GM18508 (cell line): ENCODE results near the gene KRTAP10-1.
"Not testable (repeated sequence)": the region's sequence is repeated elsewhere in the genome, so short reads cannot be mapped to it uniquely, and the experiment has no call there.

ENCODE experiments used
- ATAC-seq: cut with Tn5 transposase; IDR thresholded peaks from one replicate; pipeline ENCODE4 v1.9.1; 2021; ENCODE audit warnings: moderate number of reproducible peaks; ENCODE audit not compliant: insufficient read depth, unreplicated experiment

Gene KRTAP10-1, protein sequence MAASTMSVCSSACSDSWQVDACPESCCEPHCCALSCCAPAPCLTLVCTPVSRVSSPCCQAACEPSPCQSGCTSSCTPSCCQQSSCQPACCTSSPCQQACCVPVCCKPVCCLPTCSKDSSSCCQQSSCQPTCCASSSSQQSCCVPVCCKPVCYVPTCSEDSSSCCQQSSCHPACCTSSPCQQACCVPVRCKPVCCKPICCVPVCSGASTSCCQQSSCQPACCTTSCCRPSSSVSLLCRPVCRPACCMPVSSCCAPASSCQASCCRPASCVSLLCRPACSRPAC

GRCh38 chr21:44539991-44540666, at the start of gene KRTAP10-1:
Gene KRTAP10-1, minus strand, starts transcription at chr21:44540195. Its CDS starts 45 bp downstream, at chr21:44540150.
- no peak for ATAC-seq

- ATAC-seq = no peak
Observed at GRCh38 chr21:44589094-44589493, 49.1 kb upstream of the KRTAP10-1 start.

DNA sequence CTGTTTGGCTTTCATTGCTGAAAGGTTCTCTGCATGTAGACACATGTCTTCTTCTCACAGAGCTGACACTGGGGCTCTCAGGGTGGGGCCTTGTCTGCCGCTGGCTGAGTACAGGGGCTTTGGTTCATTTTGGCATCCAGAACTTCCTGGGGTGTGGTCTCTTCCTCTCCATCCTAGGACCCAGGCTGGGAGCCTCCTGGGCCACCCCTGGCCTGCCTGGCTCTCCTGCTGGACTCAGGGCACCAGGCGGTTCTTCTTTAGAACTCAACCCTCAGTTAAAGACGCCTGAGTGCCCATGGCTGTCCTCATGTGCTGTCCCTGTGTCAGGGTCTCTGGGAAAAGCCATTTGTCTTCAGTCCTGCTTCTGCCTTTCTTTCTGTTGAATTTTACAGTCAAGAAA, 45.9 kb upstream of the KRTAP10-1 start:
- no peak for ATAC-seq

GRCh38 chr21:44583800-44584147, 43.8 kb upstream of the KRTAP10-1 start:
- no peak for ATAC-seq

GRCh38 chr21:44583089-44583799, 43.2 kb upstream of the KRTAP10-1 start:
- no peak for ATAC-seq

DNA sequence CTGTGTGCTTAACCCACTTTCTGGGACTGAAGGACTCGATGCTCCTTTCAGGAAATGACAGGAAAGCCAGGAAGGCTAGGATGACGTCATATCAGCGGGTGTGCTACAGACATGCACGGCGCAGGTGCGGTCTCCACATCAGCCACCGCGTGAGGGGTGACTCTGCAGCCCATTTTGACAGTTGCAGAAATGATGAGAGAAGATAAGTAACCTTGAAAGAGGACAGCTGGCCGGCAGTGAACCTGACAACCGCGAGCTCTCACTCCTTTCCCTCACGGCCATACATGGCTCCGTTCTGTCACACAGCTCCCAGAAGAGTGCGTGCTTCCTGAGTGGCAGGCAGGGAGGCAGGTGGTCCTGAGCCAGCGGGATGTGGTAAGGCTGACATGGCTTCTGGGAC, 42.1 kb upstream of the KRTAP10-1 start:
- no peak for ATAC-seq

GRCh38 chr21:44581158-44581557, 41.2 kb upstream of the KRTAP10-1 start:
- ATAC-seq = no peak

DNA sequence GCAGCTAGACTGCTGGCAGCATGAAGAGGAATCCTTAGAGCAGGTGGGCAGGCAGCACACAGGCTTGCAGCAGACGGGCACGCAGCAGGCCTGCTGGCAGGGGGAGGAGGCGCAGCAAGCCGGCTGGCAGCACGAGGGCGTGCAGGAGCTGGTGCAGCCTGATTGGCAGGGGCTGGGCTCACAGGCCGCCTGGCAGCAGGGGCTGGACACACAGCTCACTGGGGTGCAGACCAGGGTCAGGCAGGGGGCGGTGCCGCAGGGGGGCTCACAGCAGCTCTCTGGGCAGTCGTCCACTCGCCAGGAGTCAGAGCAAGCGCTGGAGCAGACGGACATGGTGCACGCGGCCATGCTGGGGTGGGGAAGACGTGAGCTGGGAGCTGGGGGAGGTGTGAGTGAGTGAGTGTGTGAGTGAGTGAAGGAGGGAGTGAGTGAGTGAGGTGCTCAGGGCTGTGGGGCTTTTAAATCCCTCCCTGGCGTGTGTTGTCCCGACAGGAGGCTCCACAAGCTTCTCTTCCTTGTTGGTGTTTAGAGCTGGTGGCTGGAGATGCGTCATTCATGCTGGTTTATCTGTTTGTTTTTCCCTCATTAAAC, 40.3 kb upstream of the KRTAP10-1 start, which contains the start of gene KRTAP10-5:
KRTAP10-5 (minus strand) TSS at position 374 of the 591 bp plus-strand sequence; CDS start at position 348, 26 bp downstream.
- not testable (repeated sequence) for ATAC-seq

DNA sequence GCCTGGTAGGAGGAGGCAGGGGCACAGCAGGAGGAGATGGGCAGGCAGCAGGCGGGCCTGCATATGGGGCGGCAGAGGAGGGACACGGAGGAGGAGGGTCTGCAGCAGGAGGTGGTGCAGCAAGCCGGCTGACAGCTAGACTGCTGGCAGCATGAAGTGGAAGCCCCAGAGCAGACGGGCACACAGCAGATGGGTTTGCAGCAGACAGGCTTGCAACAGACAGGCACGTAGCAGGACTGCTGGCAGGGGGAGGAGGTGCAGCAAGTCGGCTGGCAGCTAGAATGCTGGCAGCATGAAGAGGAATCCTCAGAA, 39.8 kb upstream of the KRTAP10-1 start:
- no peak for ATAC-seq

- no peak for ATAC-seq
Observed at GRCh38 chr21:44579056-44579832, 39.2 kb upstream of the KRTAP10-1 start.

- no peak for ATAC-seq
Observed at GRCh38 chr21:44578371-44579055, 38.5 kb upstream of the KRTAP10-1 start.

DNA sequence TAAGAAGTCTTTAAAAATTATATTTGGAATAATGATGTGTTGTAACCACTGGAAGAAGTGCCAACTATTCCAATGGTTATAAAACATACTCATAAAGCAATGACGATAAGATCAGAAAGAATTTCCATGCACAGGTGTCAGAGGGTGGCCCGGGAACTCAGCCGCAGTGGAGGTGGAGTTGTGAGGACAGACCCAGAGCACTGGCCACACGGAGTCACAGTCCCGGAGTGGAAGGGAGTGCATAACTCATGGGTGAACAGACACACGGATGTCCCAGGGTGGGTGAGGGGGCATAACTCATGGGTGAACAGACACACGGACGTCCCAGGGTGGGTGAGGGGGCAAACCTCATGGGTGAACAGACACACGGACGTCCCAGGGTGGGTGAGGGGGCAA, 36.0 kb upstream of the KRTAP10-1 start:
- ATAC-seq = no peak

GRCh38 chr21:44575307-44576024, 35.5 kb upstream of the KRTAP10-1 start:
- no peak for ATAC-seq

GRCh38 chr21:44574457-44575306, 34.7 kb upstream of the KRTAP10-1 start:
- no peak for ATAC-seq

DNA sequence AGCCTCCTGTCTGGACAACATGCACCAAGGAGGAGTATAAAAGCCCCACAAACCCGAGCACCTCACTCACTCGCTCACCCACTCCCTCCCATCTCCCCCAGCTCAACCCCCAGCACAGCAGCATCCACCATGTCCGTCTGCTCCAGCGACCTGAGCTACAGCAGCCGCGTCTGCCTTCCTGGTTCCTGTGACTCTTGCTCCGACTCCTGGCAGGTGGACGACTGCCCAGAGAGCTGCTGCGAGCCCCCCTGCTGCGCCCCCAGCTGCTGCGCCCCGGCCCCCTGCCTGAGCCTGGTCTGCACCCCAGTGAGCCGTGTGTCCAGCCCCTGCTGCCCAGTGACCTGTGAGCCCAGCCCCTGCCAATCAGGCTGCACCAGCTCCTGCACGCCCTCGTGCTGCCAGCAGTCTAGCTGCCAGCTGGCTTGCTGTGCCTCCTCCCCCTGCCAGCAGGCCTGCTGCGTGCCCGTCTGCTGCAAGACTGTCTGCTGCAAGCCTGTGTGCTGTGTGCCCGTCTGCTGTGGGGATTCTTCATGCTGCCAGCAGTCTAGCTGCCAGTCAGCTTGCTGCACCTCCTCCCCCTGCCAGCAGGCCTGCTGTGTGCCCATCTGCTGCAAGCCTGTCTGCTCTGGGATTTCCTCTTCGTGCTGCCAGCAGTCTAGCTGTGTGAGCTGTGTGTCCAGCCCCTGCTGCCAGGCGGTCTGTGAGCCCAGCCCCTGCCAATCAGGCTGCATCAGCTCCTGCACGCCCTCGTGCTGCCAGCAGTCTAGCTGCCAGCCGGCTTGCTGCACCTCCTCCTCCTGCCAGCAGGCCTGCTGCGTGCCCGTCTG, 33.8 kb upstream of the KRTAP10-1 start, which contains the start of gene KRTAP10-4:
KRTAP10-4 (plus strand) TSS at position 100 of the 827 bp plus-strand sequence; CDS start at position 130, 30 bp downstream.
- not testable (repeated sequence) for ATAC-seq

DNA sequence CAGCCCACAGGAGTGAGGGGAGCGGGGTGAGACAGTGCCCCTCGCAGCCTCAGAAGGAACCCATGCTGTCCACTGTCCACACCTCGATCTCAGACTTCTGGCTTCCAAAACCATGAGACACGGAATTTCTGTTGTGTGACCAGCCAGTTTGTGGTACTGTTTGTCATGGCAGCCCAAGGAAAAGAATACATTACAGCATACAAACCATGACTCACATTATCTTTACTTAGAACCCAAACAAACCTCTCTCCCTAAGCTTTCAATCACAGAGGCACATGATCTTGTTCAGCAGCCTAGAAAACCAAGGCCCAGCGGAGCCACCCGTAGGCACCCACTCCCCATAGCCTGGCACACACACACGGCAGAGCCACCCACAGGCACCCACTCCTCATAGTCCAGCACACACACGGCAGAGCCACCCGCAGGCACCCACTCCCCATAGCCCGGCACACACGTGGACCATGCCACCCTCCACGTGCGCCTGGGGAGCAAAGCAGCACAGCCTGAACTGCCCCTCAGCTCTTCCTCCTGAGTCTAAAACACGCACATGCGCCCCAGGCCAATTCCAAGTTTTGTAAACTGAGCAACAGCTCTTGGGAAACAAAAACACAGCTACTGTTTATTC, 33.1 kb upstream of the KRTAP10-1 start:
- ATAC-seq = no peak
